ENCODE data around the gene SMLR1.

- TF ChIP-seq CTCF (IDR thresholded peaks at IDR 0.05) (no peak), ZFX (IDR thresholded peaks at IDR 0.05; ENCODE audit: borderline replicate concordance) (no peak)
Observed at GRCh38 chr6:130780122-130780521, 47.1 kb upstream of the SMLR1 start.

Measured in 22Rv1 (cell line).